ENCODE results near the gene KLHL33. TPM values are rescaled to one million over a fixed set of nuclear protein-coding genes. Genes with fewer than 3 reads are reported as not detected.

KLHL33 gene
- total RNA-seq, 1 experiment from 2014 or later: not detected

- no peak for DNase-seq
- Histone ChIP-seq H3K36me3 (no peaks in the 10 kb centered on the region), H3K27me3 (no peaks in the 10 kb centered on the region), H3K9me3 (replicated peaks) (no peaks in the 10 kb centered on the region), H3K4me3 (no peak overlapping the region), H3K4me1 (peaks cover 2% of the 10 kb centered on the region; the same call in 1 of the 2 replicates), H3K27ac (no peak overlapping the region)
Measured at GRCh38 chr14:20429801-20430669, 5.9 kb downstream of the KLHL33 start.

GRCh38 chr14:20428802-20429201, 7.2 kb downstream of the KLHL33 start:
- DNase-seq: no peak
- Histone ChIP-seq H3K4me1 (peaks cover 2% of the 10 kb centered on the region; the same call in 1 of the 2 replicates), H3K27me3 (no peaks in the 10 kb centered on the region), H3K27ac (no peak overlapping the region), H3K9me3 (replicated peaks) (no peaks in the 10 kb centered on the region), H3K36me3 (no peaks in the 10 kb centered on the region), H3K4me3 (no peak overlapping the region)

GRCh38 chr14:20428010-20428365, 8.0 kb downstream of the KLHL33 start:
- peaks cover 2% of the 10 kb centered on the region; the same call in 1 of the 2 replicates for H3K4me1 ChIP-seq
- H3K9me3 ChIP-seq (replicated peaks): no peaks in the 10 kb centered on the region
- no peak overlapping the region for H3K4me3 ChIP-seq
- no peaks in the 10 kb centered on the region for H3K27me3 ChIP-seq
- H3K27ac ChIP-seq: no peak overlapping the region
- no peak for DNase-seq
- no peaks in the 10 kb centered on the region for H3K36me3 ChIP-seq

- no peaks in the 10 kb centered on the region for H3K36me3 ChIP-seq
- H3K4me3 ChIP-seq: no peak overlapping the region
- no peaks in the 10 kb centered on the region for H3K9me3 ChIP-seq (replicated peaks)
- H3K27ac ChIP-seq: no peak overlapping the region
- H3K27me3 ChIP-seq: no peaks in the 10 kb centered on the region
- H3K4me1 ChIP-seq: peaks cover 2% of the 10 kb centered on the region; the same call in 1 of the 2 replicates
- DNase-seq: peak in 1 of 2 experiments; percentile 21
Measured at GRCh38 chr14:20427231-20428009, 8.5 kb downstream of the KLHL33 start.

- no peaks in the 10 kb centered on the region for H3K9me3 ChIP-seq (replicated peaks)
- no peaks in the 10 kb centered on the region for H3K27me3 ChIP-seq
- H3K27ac ChIP-seq: no peak overlapping the region
- no peak for DNase-seq
- peaks cover 2% of the 10 kb centered on the region; the same call in 1 of the 2 replicates for H3K4me1 ChIP-seq
- H3K36me3 ChIP-seq: no peaks in the 10 kb centered on the region
- H3K4me3 ChIP-seq: no peak overlapping the region
Measured at GRCh38 chr14:20424851-20425250, 11.1 kb downstream of the KLHL33 start.

GRCh38 chr14:20422886-20423285, 13.1 kb downstream of the KLHL33 start:
- Histone ChIP-seq H3K27me3 (no peaks in the 10 kb centered on the region), H3K36me3 (no peaks in the 10 kb centered on the region), H3K27ac (no peak overlapping the region), H3K4me3 (no peak overlapping the region), H3K4me1 (peaks cover 2% of the 10 kb centered on the region; the same call in 1 of the 2 replicates), H3K9me3 (replicated peaks) (no peaks in the 10 kb centered on the region)
- DNase-seq: no peak

GRCh38 chr14:20421267-20421666, 14.7 kb downstream of the KLHL33 start:
- H3K9me3 ChIP-seq (replicated peaks): no peaks in the 10 kb centered on the region
- no peak overlapping the region for H3K4me3 ChIP-seq
- no peaks in the 10 kb centered on the region for H3K27me3 ChIP-seq
- no peak for DNase-seq
- H3K4me1 ChIP-seq: no peaks in the 10 kb centered on the region
- H3K36me3 ChIP-seq: no peaks in the 10 kb centered on the region
- no peak overlapping the region for H3K27ac ChIP-seq

- Histone ChIP-seq H3K36me3 (no peaks in the 10 kb centered on the region), H3K27me3 (no peaks in the 10 kb centered on the region), H3K4me1 (no peaks in the 10 kb centered on the region), H3K27ac (no peak overlapping the region), H3K4me3 (no peak overlapping the region), H3K9me3 (replicated peaks) (no peaks in the 10 kb centered on the region)
- DNase-seq: no peak
Measured at GRCh38 chr14:20419419-20419818, 16.5 kb downstream of the KLHL33 start.

- Histone ChIP-seq H3K27me3 (no peaks in the 10 kb centered on the region), H3K9me3 (replicated peaks) (no peaks in the 10 kb centered on the region), H3K27ac (no peak overlapping the region), H3K36me3 (no peaks in the 10 kb centered on the region), H3K4me3 (no peak overlapping the region), H3K4me1 (no peaks in the 10 kb centered on the region)
- DNase-seq: no peak
Measured at GRCh38 chr14:20418501-20418909, 17.5 kb downstream of the KLHL33 start.

- no peak for DNase-seq
- H3K27me3 ChIP-seq: no peaks in the 10 kb centered on the region
- no peaks in the 10 kb centered on the region for H3K36me3 ChIP-seq
- H3K4me3 ChIP-seq: no peak overlapping the region
- H3K4me1 ChIP-seq: no peaks in the 10 kb centered on the region
- no peak overlapping the region for H3K27ac ChIP-seq
- H3K9me3 ChIP-seq (replicated peaks): no peaks in the 10 kb centered on the region
Measured at GRCh38 chr14:20417250-20418186, 18.4 kb downstream of the KLHL33 start.

GRCh38 chr14:20416223-20416622, 19.7 kb downstream of the KLHL33 start:
- Histone ChIP-seq H3K4me1 (no peaks in the 10 kb centered on the region), H3K4me3 (no peak overlapping the region), H3K36me3 (no peaks in the 10 kb centered on the region), H3K9me3 (replicated peaks) (no peaks in the 10 kb centered on the region), H3K27ac (no peak overlapping the region), H3K27me3 (no peaks in the 10 kb centered on the region)
- DNase-seq: no peak

GRCh38 chr14:20415782-20416206, 20.2 kb downstream of the KLHL33 start:
- Histone ChIP-seq H3K36me3 (no peaks in the 10 kb centered on the region), H3K27me3 (no peaks in the 10 kb centered on the region), H3K4me1 (no peaks in the 10 kb centered on the region), H3K4me3 (no peak overlapping the region), H3K9me3 (replicated peaks) (no peaks in the 10 kb centered on the region), H3K27ac (no peak overlapping the region)
- peak; percentile 15 to 64 for DNase-seq

- Histone ChIP-seq H3K9me3 (replicated peaks) (no peaks in the 10 kb centered on the region), H3K4me3 (peak overlapping the region; percentile 70), H3K27me3 (no peaks in the 10 kb centered on the region), H3K4me1 (no peaks in the 10 kb centered on the region), H3K36me3 (no peaks in the 10 kb centered on the region), H3K27ac (peak overlapping the region; percentile 43)
- DNase-seq: peak in 1 of 2 experiments; percentile 22
Measured at GRCh38 chr14:20413744-20414082, 22.3 kb downstream of the KLHL33 start.

GRCh38 chr14:20412876-20413743, 22.9 kb downstream of the KLHL33 start, which contains the start of gene TEP1:
TSS of gene TEP1 (minus strand) at chr14:20413501. CDS start at chr14:20408439, 5,062 bp downstream.
- DNase-seq: peak; percentile 85 to 86
- H3K27ac ChIP-seq: peak within 1 kb of the TSS; percentile 43
- no peaks in the 10 kb centered on the region for H3K27me3 ChIP-seq
- H3K36me3 ChIP-seq: no peaks in the 10 kb centered on the region
- H3K4me1 ChIP-seq: no peaks in the 10 kb centered on the region
- peak within 1 kb of the TSS; percentile 70 for H3K4me3 ChIP-seq
- no peaks in the 10 kb centered on the region for H3K9me3 ChIP-seq (replicated peaks)
